GM21528 (cell line): Measurements from ENCODE around the gene STARD13.

Source experiments
- ATAC-seq: cut with Tn5 transposase; IDR thresholded peaks from one replicate; pipeline ENCODE4 v1.9.1; 2021; ENCODE audit warnings: mild to moderate bottlenecking, moderate library complexity; ENCODE audit not compliant: unreplicated experiment, low FRiP score

STARD13 gene

GRCh38 chr13:33069365-33069764, 216.2 kb downstream of the STARD13 start:
- no peak for ATAC-seq

- ATAC-seq, result no peak
These were observed 219.2 kb downstream of the STARD13 start for GRCh38 chr13:33066329-33066728.

DNA sequence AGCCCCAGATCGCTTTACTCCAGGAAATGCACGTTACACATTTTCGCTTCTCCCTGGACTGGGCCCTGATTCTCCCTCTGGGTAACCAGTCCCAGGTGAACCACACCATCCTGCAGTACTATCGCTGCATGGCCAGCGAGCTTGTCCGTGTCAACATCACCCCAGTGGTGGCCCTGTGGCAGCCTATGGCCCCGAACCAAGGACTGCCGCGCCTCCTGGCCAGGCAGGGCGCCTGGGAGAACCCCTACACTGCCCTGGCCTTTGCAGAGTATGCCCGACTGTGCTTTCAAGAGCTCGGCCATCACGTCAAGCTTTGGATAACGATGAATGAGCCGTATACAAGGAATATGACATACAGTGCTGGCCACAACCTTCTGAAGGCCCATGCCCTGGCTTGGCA, 224.7 kb downstream of the STARD13 start:
- ATAC-seq, result no peak

GRCh38 chr13:33058776-33059327, 226.7 kb downstream of the STARD13 start:
- no peak for ATAC-seq

DNA sequence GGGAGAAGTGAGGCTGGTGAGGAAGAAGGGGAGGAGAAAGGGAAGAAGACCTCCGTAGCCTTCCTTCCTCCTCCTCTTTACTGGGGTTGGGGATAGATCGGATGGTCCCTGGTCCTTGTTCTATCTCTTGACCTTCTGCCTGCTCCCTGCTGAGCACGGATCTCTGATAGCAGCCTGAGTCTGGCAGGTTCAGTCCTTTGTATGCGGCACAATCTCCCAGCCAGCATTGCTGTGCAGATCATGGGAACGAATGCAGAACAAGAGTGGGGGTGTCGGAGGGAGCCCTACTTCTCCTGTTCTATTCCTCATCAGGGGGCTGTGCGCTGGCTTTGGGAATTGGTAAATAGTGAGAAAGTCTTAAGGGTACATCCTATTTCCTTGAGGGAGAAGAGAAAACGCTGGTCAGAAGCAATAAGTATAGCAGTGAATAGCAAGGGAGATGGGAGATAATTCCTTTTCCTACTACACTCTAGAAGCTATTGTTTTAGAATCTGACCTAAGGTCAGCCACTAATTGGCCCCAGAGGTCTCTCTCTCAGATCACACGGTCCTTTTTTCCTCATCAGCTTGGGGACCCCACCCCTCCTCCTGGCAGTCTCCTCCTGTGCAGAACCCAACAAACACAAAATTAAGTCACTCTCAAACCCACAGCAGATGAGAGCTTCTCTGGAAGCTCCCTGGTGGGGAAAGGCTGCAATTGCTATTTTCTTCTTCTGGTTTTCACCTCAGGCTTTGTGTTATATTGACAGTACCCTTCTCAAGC, 228.4 kb downstream of the STARD13 start:
- no peak for ATAC-seq

- no peak for ATAC-seq
These were observed 232.0 kb downstream of the STARD13 start for GRCh38 chr13:33053397-33054066.
